ENCODE data around the gene SERPINA1.
"Not testable (repeated sequence)": the region's sequence is repeated elsewhere in the genome, so short reads cannot be mapped to it uniquely, and the experiment has no call there.

DNA sequence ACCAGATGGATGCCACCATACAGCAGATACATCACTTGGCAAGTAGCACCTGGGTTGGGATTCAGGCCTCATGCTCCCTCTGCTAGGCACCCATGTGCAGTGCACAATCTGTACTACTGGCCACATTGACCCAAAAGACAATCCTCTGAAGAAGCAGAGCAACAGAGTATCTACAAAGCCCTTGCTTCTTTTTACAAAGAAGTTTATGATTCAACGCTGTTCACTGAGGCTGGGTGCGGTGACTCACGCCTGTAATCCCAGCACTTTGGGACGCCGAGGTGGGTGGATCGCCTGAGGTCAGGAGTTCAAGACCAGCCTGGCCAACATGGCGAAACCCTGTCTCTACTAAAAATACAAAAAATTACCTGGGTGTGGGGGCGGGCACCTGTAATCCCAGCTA is 34.2 kb downstream of the SERPINA1 start:
- TF ChIP-seq, protein P1, sequence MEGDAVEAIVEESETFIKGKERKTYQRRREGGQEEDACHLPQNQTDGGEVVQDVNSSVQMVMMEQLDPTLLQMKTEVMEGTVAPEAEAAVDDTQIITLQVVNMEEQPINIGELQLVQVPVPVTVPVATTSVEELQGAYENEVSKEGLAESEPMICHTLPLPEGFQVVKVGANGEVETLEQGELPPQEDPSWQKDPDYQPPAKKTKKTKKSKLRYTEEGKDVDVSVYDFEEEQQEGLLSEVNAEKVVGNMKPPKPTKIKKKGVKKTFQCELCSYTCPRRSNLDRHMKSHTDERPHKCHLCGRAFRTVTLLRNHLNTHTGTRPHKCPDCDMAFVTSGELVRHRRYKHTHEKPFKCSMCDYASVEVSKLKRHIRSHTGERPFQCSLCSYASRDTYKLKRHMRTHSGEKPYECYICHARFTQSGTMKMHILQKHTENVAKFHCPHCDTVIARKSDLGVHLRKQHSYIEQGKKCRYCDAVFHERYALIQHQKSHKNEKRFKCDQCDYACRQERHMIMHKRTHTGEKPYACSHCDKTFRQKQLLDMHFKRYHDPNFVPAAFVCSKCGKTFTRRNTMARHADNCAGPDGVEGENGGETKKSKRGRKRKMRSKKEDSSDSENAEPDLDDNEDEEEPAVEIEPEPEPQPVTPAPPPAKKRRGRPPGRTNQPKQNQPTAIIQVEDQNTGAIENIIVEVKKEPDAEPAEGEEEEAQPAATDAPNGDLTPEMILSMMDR (IDR thresholded peaks at IDR 0.05): not testable (repeated sequence)
- not testable (repeated sequence) for TF ChIP-seq TP53 (CRISPR knock-in tag; IDR thresholded peaks at IDR 0.05); CHD2 (IDR thresholded peaks at IDR 0.05; ENCODE audit: low read length, partially characterized antibody); RAD21 (conservative IDR thresholded peaks at IDR 0.05 in 1 of 2, IDR thresholded peaks at IDR 0.05 in 1 of 2); CHD4 (IDR thresholded peaks at IDR 0.05; ENCODE audit: borderline replicate concordance); HES2 (IDR thresholded peaks at IDR 0.05); HEYL (CRISPR knock-in tag; IDR thresholded peaks at IDR 0.05)

Measured in A549 (cell line).